CD4-positive, alpha-beta T cell treated with Interleukin-17A for 1 hour (primary cell): Measurements from ENCODE around the gene PLCL1.

ENCODE experiments used
- DNase-seq: peaks from one replicate; pipeline ENCODE4 v3.0.0-alpha.2; 2020

Gene PLCL1

DNA sequence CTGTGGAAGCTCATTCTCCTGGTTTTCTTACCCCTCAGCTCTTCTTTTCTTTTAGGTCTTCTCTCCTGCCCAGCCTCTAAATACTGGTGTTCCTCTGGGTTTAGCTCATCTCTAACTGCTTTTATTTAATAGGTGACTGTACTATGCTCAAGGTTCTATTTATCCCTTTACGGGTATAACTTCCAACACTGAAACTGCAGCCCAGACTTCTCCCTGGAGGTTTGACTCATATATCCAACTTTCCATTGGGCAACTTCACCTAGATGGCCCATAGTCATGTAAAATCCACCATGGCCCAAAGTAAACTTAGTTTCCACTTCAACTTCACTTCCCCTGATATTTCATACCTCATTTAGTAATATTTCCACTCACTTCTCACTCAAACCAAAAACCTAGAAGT, 273.1 kb downstream of the PLCL1 start:
- no peak for DNase-seq

DNA sequence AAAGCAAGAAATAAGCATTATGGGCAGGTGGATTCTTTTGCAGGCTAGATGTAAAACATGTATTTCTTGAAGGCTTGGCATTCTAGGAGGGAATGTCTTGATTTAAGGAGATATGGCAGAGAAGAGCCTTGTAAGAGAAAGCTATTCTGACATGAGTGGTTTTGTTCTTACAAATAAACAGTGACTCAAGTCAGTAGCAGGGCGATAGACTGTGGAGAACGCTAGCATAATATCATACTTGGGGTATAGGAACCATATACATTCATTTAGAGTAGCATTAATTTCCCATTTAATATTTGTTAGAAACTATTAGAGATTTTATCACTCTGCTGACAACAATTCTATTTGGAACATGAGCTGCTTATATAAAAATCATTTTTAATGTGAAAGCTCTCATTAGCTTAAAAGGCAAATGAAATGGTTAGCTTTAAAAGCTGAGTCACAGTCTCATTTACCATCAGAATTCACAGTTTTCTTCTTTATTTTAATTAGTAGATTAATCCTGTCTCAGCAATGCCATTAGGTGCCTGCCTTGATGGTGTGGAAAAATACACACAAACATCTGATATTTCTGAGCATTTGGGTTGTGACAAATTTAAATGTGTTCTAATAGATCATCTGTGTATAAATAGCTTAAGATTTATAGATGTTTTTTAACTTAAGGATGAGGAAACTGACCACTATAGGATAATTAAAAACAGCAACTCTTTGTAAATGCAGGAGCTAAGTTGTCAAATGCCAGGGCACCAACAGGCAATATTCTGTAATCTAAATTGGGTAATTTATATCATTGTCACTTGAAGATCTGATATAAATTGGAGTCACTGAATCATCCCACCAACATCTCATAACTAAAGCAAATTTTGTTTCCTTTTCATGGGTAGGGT, 276.7 kb downstream of the PLCL1 start:
- no peak for DNase-seq

DNA sequence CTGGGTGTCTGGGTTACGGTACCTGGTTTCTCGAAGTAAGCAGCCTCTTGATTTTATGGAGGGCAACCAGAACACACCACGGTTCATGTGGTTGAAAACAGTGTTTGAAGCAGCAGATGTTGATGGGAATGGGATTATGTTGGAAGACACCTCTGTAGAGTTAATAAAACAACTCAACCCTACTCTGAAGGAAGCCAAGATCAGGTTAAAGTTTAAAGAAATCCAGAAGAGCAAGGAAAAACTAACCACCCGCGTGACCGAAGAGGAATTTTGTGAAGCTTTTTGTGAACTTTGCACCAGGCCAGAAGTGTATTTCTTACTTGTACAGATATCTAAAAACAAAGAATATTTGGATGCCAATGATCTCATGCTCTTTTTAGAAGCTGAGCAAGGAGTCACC, 279.8 kb downstream of the PLCL1 start:
- DNase-seq: no peak

DNA sequence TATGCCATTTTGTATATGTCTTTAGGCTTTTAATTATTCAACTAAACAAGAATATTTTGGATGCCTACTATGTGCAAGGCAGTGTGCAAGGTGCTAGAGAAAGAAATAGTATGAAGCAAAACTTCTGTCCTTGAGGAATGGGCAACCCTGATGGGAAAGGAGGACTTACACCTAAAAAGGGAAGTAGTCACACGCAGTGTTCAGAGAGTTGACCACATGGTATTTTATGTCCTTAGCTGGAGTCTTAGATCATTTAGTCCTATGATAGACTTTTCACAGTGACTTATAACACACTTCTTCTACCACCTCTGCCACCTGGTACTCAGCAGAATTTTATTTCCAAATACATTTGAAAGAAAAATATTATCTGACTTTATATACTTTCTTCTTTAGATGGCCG, 291.6 kb downstream of the PLCL1 start:
- DNase-seq: no peak

DNA sequence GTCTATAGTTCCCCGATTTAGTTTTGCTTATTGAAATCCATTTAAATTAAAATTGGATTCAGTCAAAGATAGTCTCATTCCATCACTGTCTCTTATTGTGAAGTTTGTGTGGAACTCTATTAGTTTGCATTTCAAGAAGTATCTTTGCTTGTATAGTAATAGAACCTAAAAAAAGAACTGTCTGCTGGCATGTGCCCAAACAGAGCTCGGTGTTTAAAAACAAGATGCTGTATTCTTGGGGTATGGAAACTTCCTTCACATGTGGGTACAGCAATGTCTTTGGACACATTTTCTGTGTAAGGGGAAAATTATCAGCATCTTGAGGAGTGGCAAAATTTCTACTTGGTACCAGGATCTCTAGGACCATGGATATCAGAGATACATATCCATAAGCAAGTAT, 292.6 kb downstream of the PLCL1 start:
- no peak for DNase-seq

DNA sequence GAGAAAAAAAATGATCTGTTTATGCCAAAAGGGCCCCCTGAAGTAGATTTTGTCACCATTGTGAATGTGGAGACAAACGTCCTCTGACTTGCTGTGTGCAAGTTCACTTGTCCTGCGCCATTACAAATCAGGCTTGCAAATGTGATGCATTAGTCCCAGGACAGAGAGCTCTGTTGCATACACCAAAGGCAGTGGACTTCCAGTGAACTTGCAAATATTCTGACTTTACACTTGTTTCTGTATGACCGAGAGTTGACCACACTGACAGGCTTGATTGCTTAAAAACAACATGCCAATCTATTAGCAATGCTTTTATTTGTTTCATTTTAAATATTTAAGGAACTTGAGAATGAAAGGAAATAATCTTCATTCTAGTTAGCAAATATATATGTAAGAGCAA, 293.2 kb downstream of the PLCL1 start:
- no peak for DNase-seq

DNA sequence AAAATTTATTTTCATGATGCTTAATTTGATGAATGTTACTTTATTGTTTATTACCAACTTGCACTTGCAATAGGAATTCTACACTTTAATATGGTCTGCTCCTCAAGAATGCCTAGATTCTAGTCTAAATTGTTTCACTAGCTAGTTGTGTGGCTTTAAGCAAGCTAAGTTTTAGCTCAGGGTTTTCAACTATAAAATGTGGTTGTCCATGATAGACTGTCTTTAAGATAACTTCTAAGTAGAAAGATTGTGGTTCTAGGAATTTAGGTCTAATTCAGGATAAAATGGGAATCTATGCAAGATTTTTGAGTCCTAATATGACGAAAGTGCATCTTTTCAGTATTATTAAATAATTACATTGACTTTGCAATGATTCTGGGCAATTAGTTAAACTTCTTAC, 294.0 kb downstream of the PLCL1 start:
- DNase-seq: no peak

DNA sequence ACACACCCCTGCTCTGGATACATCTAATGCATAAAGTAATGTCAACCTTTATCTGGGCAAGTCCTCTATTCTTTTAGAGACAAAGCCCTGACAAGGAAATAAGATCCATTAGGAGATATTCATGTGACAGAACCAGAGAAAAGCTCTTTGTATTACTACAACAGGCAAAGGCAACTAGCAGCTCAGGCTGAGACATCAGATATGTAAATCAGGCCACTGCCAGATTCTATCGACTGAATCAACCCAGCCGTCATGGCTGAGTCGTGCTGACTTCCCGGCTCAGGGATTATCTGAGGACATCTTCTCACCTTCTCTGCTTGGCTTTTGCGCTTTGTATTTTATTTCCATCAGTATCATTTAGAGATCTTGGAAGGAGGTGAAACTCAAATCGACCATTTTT, 294.5 kb downstream of the PLCL1 start:
- DNase-seq: no peak

DNA sequence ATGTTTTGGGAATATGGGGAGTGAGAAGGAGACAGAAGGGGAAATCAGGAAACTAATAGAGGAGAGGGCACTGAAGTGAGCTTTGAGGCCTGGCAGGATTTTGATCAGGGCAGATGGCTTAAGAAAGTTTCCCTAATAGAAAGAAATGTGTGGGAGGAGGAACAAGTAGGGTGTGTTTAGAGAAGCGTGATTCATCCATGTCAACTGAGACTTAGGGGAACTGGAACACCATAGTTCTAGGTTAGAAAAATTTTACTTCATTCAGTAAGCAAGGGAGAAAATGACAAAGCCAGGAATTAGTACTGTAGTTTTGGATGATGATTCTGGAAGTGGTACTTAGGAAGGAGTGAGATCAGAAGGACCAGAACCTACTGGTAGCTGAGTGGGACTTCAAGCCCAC, 296.0 kb downstream of the PLCL1 start:
- DNase-seq: no peak

DNA sequence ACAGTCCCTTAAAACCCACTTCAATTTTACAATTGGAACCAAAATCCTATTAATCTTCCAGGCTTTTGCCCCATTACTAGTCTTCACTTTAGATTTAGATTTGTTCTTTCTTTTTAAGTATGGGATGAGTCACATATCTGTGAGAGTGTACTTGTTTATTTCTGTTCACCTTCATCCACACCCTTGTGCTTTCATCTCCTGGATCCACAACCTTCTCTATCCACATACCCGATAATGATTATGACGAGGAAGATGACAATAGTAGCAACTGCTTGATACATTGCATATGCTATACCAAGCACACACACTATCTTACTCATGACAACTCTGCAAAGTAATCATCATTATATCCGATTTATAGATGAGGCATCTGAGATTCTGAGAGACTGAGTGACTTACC, 297.3 kb downstream of the PLCL1 start:
- no peak for DNase-seq

DNA sequence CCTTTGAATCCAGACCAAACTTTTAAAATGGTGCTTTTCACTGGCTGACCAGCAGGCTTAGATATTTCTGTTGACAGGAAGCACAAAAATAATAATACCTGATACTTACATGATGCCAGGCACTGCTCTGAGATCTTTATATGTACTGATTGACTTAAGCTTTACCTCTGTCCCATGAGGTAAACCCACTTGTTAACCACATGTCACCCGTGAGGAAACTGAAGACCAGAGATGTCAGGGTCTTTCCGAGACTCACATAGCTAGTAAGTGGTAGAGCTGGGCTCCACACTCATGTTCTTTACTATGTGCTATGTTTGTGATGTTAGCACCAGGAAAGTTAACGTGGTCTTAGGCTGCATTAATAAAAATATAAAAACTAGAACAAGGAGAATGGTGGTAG, 297.7 kb downstream of the PLCL1 start:
- no peak for DNase-seq

DNA sequence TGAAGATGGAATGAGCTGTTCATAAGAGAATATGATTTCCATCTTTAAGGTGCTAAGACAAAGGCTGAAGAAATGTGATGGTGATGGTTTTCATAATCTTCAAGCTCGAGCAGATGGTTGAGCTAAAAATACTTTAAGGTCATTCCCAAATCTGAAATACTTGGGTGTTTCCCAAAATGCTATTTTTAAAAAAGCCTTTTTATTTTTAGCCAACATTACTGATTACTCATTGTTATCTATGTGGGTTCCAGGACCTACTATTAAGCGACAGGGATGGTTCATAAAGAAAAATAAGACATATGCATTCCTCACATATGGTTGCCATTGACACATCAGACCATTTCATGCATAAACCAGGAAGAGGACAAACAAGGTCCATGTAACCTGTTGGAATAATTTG, 298.5 kb downstream of the PLCL1 start:
- DNase-seq: no peak

DNA sequence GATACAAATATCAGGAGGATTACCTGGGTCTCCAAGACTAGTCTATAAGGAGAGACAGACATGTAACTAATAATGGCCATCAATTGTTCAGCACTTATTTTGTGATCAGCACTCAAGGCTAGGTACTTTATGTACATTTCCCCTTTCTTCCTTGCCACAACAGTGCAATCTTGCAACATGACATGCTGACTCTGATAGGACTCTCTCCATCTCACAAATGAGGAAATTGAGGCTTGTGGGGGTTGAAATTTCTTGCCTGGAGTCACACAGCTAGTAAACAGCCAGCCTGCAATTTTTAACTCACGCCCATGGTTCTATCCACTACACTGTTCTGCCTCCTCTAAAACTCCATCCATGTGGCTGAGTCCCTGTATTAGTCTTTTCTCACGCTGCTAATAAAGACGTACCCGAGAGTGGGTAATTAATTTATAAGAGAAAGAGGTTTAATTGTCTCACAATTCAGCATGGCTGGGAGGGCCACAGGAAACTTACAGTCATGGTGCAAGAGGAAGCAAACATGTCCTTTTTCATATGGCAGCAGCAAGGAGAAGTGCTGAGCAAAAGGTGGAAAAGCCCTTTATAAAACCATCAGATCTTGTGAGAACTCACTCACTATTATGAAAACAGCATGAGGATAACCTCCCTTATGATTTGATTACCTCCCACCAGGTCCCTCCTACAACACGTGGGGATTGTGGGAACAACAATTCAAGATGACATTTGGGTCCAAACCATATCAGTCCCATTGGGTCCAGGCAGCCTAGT, 302.4 kb downstream of the PLCL1 start:
- DNase-seq: no peak

DNA sequence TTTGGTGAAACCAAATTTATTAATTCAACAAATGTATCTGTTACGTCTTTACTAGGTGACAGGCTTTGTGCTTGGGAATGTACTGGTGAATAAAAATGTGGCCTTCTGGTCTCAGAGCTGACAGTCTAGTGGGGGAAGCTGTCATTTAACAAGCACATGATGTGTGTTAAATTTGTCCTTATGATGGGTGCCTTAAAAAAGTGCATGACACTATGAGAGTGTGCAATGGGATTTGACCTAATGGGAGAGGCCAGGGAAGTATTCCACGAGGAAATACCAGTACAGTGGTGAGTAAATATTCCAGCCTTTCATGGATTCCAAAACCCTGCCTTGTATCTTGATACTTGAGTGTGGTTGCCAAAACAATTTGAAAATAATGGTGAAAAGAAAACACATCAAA, 308.9 kb downstream of the PLCL1 start:
- DNase-seq: no peak

DNA sequence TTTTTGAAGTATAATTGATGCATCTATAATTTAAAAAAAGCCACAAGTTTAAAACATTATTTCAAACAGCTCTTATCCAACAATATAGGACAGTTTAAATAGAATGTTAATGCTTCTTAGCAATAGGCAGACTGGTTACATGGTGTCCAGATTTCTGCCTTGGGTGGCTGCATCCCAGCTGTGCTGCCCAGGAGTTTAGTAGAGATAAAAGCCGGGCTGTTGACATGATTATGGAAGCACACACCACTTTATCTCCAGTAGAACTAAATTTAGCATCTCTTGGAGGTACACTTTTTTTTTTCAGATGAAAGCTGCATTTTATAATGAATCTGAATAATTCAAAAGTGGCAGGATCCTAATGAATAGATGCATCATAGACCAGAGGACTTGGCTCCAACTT, 309.7 kb downstream of the PLCL1 start:
- DNase-seq: no peak

DNA sequence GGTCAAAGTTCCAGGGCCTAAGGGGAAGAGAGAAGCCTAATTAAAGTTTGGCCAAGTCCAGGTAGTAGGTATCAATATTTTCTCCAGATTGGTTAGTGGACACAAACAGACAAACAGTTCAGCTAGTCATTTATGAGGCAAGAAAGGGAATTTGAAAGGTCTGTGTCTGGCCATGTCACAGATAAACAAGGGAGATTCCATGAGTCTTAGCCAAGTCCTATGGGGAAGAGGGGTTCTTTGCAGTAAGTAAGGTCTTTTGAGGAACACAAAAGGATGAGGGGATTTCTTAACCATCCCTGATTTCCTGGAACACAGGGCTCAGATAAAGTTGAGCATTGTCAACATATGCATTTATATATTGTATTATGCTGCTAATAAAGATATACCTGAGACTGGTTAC, 310.8 kb downstream of the PLCL1 start:
- DNase-seq: no peak

DNA sequence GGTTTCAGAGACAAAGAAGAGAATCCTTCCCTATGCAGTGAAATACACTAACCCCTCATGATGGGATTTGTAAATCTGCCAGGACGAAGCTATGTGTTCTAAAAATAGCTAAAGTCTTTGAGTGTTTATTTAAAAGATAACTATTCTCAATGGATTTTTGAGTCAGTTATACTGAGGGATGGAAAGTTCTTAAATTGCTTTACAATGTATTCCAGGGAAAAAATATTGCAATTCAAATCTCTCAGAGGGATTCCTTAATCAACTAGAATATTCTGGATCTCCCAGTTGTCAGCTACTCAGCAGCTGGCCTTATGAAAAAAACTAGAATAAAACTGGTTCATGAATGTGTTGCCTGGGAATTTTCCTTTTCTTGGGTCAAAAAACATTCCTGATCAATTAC, 312.4 kb downstream of the PLCL1 start:
- DNase-seq: no peak

DNA sequence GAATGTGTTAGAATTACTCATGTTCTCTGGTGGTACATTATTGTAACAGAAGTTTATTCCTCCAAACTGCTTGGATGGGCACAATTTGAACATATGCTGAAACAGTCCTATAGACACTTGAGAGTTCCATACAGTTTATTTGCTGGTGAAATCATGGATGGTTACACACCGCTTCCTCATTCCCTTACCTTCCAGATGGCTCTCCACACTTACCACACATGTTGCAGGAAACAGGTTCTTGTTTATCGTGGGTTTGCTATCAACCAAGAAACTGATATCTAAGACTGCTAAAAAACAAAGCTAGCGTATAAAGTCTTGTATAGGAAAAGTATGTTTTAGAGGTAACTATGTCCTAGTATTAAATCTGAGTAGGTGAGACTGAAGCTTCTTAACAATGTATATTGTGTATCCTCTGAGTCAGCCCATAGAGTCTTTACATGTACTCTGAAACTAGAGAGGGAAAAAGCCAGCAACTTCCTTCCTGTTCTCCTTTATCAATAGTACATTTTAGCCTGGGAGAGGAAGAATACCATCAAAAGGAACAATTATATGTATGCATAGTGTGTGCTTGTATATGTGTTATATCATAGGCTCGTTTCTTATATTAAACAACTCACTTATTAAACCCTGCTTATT, 313.1 kb downstream of the PLCL1 start:
- no peak for DNase-seq

DNA sequence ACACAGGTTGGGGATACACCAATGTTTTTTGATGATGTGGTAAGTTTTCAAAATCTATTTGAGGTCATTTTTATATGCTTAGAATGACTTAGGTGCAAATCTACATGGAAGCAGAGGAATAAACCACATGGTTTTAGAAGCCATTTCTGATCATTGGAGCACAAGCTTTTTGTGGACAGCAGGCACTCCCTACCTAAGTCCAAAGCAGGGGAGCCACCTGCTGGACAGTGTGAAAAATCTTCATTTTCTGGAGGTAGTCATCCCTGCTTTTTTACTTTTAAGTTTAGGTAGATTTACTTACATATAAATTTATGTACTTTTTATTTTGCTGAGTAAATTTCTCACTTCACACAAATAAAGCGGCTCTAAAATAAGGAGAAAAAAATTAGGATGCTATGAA, 323.2 kb downstream of the PLCL1 start:
- DNase-seq: peak; percentile 50

DNA sequence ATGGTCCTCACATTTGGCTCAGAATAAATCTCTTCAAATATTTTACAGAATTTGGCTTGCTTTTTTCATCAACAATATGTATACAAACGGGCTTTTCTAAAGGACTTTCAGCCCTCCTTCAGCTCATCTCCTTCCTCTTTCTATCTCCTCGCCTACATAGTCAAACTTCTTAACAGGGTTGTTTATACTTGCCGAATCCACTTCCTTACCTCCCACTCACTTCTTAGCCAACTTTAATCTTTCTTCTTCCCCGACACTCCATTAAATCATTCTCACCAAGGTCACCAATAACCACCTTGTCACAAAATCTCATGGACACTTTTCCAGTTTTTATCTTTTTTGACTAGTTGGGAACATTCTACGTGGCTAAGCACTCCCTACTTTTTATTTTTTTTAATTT, 325.2 kb downstream of the PLCL1 start:
- no peak for DNase-seq

DNA sequence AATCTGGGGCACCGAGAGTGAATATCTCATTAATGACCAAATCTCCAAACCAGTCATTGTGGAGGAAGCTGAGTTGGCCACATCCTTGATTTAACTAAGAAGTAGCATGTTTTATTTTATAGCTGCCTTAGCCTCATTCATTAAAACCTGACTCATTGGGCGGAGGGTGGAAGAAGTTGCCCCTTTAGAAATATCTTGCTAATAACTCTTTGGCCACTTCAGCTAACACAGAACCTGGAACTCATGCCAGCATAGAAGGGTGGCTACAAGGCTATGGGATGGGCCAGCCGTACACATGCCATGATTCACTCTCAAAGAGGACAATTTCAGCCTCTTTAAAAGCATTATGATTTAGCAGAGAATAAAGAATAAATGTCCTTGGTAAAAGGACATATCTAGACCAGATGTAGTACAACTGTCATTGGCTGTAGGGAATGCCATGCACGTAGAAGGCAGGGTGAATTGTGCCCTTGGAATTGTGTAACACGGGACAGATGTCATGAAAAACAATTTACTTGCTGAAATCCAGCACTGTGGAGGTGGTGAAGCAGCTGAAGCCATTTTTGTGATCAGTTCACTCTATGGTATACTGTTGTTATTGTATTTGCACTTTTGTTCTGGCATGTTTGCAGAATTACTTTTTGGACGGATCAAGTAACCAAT, 330.0 kb downstream of the PLCL1 start:
- no peak for DNase-seq

DNA sequence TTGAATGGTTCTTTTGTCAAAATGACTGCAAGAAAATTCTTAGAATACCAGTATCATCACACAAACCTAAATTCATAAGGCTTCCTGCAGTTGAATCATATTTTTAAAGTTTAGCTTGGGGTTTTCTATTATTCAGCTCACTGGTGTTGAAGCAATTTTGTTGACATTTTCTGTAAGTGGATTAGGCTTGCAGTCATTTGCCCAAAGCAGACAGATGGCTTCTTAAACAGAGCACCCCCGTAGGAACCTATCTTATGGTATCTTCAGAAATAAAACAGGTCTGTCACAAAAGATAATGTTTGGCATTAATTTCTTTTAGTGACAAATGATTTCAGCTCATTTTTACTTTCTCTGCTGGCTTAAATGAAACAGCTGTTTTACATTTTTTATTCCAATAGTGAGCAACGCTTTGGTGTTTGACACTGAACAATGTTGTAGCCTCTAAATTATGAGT, 331.1 kb downstream of the PLCL1 start:
- no peak for DNase-seq

DNA sequence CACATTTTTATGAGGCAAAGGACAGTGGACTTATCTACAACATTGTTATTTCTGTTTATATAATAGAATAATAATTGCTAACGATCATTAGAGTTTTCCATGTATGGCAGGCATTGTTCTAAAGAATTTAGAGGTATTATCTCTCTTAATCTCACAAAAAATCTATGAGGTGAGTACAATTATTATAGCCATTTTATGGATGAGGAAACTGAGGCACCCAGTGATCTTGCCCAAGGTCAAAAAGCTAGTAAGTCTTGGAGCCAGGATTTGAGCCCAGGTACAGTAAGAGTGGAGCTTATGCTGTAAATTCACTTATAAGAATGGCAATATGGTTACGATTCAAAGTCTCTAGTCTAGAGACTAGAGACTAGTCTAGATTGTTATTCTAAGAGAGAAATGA, 331.7 kb downstream of the PLCL1 start:
- DNase-seq: no peak
